Measurements from ENCODE around the gene CAMSAP3.

- TF ChIP-seq, protein P1, sequence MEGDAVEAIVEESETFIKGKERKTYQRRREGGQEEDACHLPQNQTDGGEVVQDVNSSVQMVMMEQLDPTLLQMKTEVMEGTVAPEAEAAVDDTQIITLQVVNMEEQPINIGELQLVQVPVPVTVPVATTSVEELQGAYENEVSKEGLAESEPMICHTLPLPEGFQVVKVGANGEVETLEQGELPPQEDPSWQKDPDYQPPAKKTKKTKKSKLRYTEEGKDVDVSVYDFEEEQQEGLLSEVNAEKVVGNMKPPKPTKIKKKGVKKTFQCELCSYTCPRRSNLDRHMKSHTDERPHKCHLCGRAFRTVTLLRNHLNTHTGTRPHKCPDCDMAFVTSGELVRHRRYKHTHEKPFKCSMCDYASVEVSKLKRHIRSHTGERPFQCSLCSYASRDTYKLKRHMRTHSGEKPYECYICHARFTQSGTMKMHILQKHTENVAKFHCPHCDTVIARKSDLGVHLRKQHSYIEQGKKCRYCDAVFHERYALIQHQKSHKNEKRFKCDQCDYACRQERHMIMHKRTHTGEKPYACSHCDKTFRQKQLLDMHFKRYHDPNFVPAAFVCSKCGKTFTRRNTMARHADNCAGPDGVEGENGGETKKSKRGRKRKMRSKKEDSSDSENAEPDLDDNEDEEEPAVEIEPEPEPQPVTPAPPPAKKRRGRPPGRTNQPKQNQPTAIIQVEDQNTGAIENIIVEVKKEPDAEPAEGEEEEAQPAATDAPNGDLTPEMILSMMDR (IDR thresholded peaks at IDR 0.05; ENCODE audit: low read length) = no peak
- no peak for TF ChIP-seq EZH2 (IDR thresholded peaks at IDR 0.05; ENCODE audit: borderline replicate concordance, low read length)
Observed at GRCh38 chr19:7620442-7621412, 25.1 kb downstream of the CAMSAP3 start.
